ENCODE measurements around the gene RNF114.

DNA sequence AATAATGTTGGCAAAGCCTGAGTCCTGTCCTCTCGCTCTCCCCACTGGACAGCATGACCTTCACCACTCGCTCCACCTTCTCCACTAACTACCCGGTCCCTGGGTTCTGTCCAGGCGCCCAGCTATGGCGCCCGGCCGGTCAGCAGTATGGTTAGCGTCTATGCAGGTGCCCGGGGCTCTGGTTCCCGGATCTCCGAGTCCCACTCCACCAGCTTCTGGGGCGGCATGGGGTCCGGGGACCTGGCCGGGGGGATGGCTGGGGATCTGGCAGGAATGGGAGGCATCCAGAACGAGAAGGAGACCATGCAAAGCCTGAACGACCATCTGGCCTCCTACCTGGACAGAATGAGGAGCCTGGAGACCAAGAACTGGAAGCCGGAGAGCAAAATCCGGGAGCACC lies 20.5 kb downstream of the RNF114 start:
- TF ChIP-seq, protein P1, sequence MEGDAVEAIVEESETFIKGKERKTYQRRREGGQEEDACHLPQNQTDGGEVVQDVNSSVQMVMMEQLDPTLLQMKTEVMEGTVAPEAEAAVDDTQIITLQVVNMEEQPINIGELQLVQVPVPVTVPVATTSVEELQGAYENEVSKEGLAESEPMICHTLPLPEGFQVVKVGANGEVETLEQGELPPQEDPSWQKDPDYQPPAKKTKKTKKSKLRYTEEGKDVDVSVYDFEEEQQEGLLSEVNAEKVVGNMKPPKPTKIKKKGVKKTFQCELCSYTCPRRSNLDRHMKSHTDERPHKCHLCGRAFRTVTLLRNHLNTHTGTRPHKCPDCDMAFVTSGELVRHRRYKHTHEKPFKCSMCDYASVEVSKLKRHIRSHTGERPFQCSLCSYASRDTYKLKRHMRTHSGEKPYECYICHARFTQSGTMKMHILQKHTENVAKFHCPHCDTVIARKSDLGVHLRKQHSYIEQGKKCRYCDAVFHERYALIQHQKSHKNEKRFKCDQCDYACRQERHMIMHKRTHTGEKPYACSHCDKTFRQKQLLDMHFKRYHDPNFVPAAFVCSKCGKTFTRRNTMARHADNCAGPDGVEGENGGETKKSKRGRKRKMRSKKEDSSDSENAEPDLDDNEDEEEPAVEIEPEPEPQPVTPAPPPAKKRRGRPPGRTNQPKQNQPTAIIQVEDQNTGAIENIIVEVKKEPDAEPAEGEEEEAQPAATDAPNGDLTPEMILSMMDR (IDR thresholded peaks at IDR 0.05; ENCODE audit: poor library complexity, severe bottlenecking), result no peak
- TF ChIP-seq, protein P2, sequence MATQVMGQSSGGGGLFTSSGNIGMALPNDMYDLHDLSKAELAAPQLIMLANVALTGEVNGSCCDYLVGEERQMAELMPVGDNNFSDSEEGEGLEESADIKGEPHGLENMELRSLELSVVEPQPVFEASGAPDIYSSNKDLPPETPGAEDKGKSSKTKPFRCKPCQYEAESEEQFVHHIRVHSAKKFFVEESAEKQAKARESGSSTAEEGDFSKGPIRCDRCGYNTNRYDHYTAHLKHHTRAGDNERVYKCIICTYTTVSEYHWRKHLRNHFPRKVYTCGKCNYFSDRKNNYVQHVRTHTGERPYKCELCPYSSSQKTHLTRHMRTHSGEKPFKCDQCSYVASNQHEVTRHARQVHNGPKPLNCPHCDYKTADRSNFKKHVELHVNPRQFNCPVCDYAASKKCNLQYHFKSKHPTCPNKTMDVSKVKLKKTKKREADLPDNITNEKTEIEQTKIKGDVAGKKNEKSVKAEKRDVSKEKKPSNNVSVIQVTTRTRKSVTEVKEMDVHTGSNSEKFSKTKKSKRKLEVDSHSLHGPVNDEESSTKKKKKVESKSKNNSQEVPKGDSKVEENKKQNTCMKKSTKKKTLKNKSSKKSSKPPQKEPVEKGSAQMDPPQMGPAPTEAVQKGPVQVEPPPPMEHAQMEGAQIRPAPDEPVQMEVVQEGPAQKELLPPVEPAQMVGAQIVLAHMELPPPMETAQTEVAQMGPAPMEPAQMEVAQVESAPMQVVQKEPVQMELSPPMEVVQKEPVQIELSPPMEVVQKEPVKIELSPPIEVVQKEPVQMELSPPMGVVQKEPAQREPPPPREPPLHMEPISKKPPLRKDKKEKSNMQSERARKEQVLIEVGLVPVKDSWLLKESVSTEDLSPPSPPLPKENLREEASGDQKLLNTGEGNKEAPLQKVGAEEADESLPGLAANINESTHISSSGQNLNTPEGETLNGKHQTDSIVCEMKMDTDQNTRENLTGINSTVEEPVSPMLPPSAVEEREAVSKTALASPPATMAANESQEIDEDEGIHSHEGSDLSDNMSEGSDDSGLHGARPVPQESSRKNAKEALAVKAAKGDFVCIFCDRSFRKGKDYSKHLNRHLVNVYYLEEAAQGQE (IDR thresholded peaks at IDR 0.05; ENCODE audit: borderline replicate concordance), result no peak
